ENCODE measurements around the gene FBXL7. TPM values are rescaled to one million over a fixed set of nuclear protein-coding genes. Genes with fewer than 3 reads are reported as not detected.

FBXL7 gene
- total and polyA plus RNA-seq, 4 experiments from 2014 or later: not detected

DNA sequence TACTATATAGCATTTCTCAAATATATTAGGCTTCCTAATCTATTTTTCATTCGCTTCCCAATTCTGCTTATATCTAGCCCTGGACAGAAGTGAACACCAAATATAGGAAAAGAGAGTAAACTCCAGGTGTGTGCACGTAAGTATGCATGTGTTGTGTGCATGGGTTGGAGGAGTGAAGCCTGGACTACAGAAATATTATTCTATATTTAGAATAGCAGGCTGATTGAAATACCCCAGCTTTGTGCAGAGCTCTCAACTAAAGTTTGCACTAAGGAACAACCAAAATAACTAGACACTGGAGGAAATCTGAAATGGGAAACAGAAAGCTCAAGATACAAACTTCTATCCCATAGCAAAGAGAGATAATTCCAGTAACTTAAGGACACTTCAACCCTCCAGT lies 480.9 kb downstream of the FBXL7 start:
- CTCF ChIA-PET (ENCODE audit: partially characterized antibody): no interaction called here
- Mint-ChIP-seq H3K36me3 (no peaks in the 10 kb centered on the region), H3K27me3 (no peaks in the 10 kb centered on the region), H3K9me3 (peaks cover 0 to 6% (median 2%) of the 10 kb centered on the region in 8 donors), H3K4me1 (no peaks in the 10 kb centered on the region), H3K27ac (no peak overlapping the region), H3K4me3 (no peak overlapping the region)
- intact Hi-C loops (cut with micrococcal nuclease): no loop called here
- Histone ChIP-seq H3K4me3 (ENCODE audit: low read length in 2 of 2) (no peak overlapping the region), H3K27ac (ENCODE audit: low read depth, low read length) (no peak overlapping the region), H3K4me1 (ENCODE audit: insufficient read depth, low read length) (no peaks in the 10 kb centered on the region), H3K9me3 (ENCODE audit: control insufficient read depth in 1 of 2, low read length in 2 of 2) (no peaks in the 10 kb centered on the region), H3K27me3 (ENCODE audit: insufficient read depth, low read length) (no peaks in the 10 kb centered on the region), H3K36me3 (ENCODE audit: insufficient read depth, low read length) (no peaks in the 10 kb centered on the region)
- POLR2A ChIA-PET (ENCODE audit: partially characterized antibody): no interaction called here
- DNase-seq: no peak

DNA sequence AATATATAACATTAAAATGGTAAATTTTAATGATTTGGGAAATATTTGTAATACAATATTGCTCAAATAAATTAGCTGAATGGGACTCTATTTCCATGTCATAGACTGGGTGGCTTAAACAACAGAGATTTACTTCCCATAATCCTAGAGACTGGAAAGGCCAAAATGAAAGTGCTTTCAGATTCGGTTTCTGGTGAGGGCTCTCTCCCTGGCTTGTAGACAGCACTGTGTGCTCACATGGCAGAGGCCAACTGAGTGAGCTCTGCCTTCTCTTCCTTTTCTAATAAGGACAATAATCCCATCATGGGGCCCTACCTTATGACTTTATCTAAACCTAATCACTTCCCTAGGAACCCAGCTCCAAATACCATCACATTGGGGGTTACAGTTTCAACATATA lies 483.4 kb downstream of the FBXL7 start:
- ChIA-PET POLR2A (ENCODE audit: partially characterized antibody) (no interaction called here), CTCF (ENCODE audit: partially characterized antibody) (no interaction called here)
- Histone ChIP-seq H3K27ac (ENCODE audit: low read depth, low read length) (no peak overlapping the region), H3K27me3 (ENCODE audit: insufficient read depth, low read length) (no peaks in the 10 kb centered on the region), H3K36me3 (ENCODE audit: insufficient read depth, low read length) (no peaks in the 10 kb centered on the region), H3K9me3 (ENCODE audit: control insufficient read depth in 1 of 2, low read length in 2 of 2) (no peaks in the 10 kb centered on the region), H3K4me1 (ENCODE audit: insufficient read depth, low read length) (no peaks in the 10 kb centered on the region), H3K4me3 (ENCODE audit: low read length in 2 of 2) (no peak overlapping the region)
- Mint-ChIP-seq H3K27ac (no peak overlapping the region), H3K36me3 (no peaks in the 10 kb centered on the region), H3K27me3 (no peaks in the 10 kb centered on the region), H3K4me3 (no peak overlapping the region), H3K9me3 (peaks cover 0 to 7% (median 2%) of the 10 kb centered on the region in 8 donors), H3K4me1 (no peaks in the 10 kb centered on the region)
- intact Hi-C loops (cut with micrococcal nuclease): no loop called here
- no peak for DNase-seq

Small RNA genes within 50 kb of the gene (microRNA-seq; reads per million reads assigned to microRNA genes)
- gene MIR887 (ENCODE audit: borderline microRNAs expressed, borderline number of aligned reads, borderline replicate concordance): not detected
